Dendritic cell treated with granulocyte-macrophage colony-stimulating factor and Interleukin-4, amounts not matched to agents 40 ng/mL and 50 ng/mL, for 4 days (primary cell): ENCODE data around the gene ANKRD13B.

Experiments
- H3K27ac Mint-ChIP-seq: one replicate; pipeline ENCODE4 v1.8.0; 2022; ENCODE audit warnings: mild to moderate bottlenecking, mixed read lengths
- H3K27me3 Mint-ChIP-seq: one replicate; pipeline ENCODE4 v1.8.0; 2022; ENCODE audit warnings: mild to moderate bottlenecking, mixed read lengths
- H3K36me3 Mint-ChIP-seq: one replicate; pipeline ENCODE4 v1.8.0; 2022; ENCODE audit warnings: low read depth, mixed read lengths
- H3K4me1 Mint-ChIP-seq: one replicate; pipeline ENCODE4 v1.8.0; 2022; ENCODE audit warnings: low read depth, mixed read lengths
- H3K4me3 Mint-ChIP-seq: one replicate; pipeline ENCODE4 v1.8.0; 2022; ENCODE audit warnings: mild to moderate bottlenecking, moderate library complexity, mixed read lengths
- H3K9me3 Mint-ChIP-seq: one replicate; pipeline ENCODE4 v1.8.0; 2022; ENCODE audit warnings: mixed read lengths
- intact Hi-C: fragments of 100-400 bp; cut with micrococcal nuclease; formaldehyde crosslinking; loops from one replicate; pipeline ENCODE4 v1.15.0; 2022

ANKRD13B gene

GRCh38 chr17:29611351-29612093, 18.6 kb downstream of the ANKRD13B start:
- Mint-ChIP-seq H3K4me1 (peaks cover 31% of the 10 kb centered on the region), H3K27ac (no peak overlapping the region), H3K4me3 (no peak overlapping the region), H3K36me3 (no peaks in the 10 kb centered on the region), H3K9me3 (no peaks in the 10 kb centered on the region), H3K27me3 (peaks cover 41% of the 10 kb centered on the region)
- intact Hi-C loops, result loop anchor here (2.0 to 10.0 kb wide), 2 partner anchors 23 to 47 kb away; partner anchors contain the start of genes ABHD15, GIT1 and TP53I13

DNA sequence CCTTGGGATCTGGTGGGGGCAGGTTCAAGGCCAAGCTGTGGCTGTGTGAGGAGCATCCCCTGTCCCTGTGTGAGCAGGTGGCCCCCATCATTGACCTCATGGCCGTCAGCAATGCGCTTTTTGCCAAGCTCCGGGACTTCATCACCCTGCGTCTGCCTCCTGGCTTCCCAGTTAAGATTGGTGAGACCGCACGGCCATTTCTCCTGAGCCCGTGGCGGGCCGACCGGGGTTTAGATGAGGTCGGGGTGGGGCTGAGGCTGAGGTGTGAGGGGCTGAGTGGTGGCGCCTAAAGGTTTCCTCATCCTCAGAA, 19.1 kb downstream of the ANKRD13B start:
- peaks cover 36% of the 10 kb centered on the region for H3K4me1 Mint-ChIP-seq
- intact Hi-C loops, result loop anchor here (2.0 to 10.0 kb wide), 2 partner anchors 23 to 47 kb away; partner anchors contain the start of genes ABHD15, GIT1 and TP53I13

DNA sequence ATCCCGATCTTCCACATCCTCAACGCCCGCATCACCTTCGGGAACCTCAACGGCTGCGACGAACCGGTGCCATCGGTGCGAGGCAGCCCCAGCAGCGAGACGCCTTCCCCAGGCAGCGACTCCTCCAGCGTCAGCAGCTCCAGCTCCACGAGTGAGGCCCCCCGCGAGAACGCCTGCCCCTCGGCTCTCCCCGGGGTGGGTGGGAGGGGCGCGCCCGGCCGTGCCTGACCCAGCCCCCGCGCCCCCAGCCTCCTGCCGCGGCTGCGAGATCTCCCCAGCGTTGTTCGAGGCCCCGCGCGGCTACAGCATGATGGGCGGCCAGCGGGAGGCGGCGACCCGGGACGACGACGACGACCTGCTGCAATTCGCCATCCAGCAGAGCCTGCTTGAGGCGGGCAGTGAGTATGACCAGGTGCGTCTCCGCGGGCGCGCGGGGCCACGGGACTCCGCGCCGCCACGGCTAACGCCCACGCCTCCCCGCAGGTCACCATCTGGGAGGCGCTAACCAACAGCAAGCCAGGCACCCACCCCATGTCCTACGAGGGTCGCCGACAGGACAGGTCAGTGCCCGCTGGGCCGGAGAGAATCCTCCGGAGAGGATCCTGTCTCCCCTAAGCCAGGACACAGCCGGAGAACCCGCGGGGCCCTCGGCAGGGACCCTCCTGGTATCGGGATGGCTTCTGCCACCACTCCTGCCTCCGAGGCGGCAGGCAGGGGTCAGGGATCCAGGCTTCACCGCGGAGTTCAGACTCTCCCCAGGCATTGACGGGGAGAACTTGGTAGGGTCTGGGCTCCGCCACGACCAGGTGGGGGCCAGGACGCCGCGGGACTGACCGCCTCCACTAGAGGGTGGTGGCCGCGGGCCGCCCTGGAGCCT, 19.7 kb downstream of the ANKRD13B start:
- Mint-ChIP-seq H3K4me3 (peak overlapping the region; percentile 54), H3K36me3 (no peaks in the 10 kb centered on the region), H3K4me1 (peaks cover 42% of the 10 kb centered on the region), H3K27me3 (peaks cover 52% of the 10 kb centered on the region), H3K9me3 (no peaks in the 10 kb centered on the region), H3K27ac (no peak overlapping the region)
- intact Hi-C loops, result loop anchor here (2.0 to 10.0 kb wide), 2 partner anchors 24 to 48 kb away; partner anchors contain the start of genes ABHD15, GIT1 and TP53I13

More for the DNA sequence above, 19.1 kb downstream of the ANKRD13B start:
- Mint-ChIP-seq H3K9me3 (no peaks in the 10 kb centered on the region), H3K27me3 (peaks cover 47% of the 10 kb centered on the region), H3K36me3 (no peaks in the 10 kb centered on the region), H3K27ac (no peak overlapping the region), H3K4me3 (no peak overlapping the region)

DNA sequence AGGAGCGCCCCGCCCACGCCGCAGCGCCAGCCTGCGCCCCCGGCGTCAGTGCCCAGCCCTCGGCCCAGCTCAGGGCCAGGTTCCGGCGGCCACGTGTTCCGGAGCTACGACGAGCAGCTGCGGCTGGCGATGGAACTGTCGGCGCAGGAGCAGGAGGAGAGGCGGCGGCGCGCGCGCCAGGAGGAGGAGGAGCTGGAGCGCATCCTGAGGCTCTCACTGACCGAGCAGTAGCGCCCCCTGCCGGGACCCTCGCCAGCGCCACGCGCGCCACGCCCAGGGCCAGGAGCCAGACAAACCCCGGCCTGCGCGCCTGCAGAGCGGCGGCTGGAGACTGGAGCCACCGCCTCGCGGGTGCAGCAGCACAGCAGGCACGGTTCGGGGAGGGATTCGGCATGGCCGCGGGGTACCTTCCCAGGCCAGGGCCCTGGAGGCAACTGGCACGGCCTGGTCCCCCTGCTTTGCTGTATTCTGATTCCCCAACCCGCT, 20.5 kb downstream of the ANKRD13B start:
- Mint-ChIP-seq H3K9me3 (no peaks in the 10 kb centered on the region), H3K27me3 (peaks cover 58% of the 10 kb centered on the region), H3K4me3 (peak overlapping the region; percentile 53), H3K27ac (peak overlapping the region; percentile 41), H3K4me1 (peaks cover 49% of the 10 kb centered on the region), H3K36me3 (no peaks in the 10 kb centered on the region)
- intact Hi-C loops, result loop anchor here (2.0 to 10.0 kb wide), 2 partner anchors 25 to 49 kb away; partner anchors contain the start of genes ABHD15, GIT1 and TP53I13

- Mint-ChIP-seq H3K4me3 (peak overlapping the region; percentile 53), H3K9me3 (no peaks in the 10 kb centered on the region), H3K4me1 (peaks cover 52% of the 10 kb centered on the region), H3K36me3 (no peaks in the 10 kb centered on the region), H3K27ac (peak overlapping the region; percentile 41), H3K27me3 (peaks cover 63% of the 10 kb centered on the region)
- intact Hi-C loops, result loop anchor here (2.0 to 10.0 kb wide), 2 partner anchors 25 to 49 kb away; partner anchors contain the start of genes ABHD15, GIT1 and TP53I13
Observed at GRCh38 chr17:29613856-29614255, 20.9 kb downstream of the ANKRD13B start.

- Mint-ChIP-seq H3K4me1 (peaks cover 52% of the 10 kb centered on the region), H3K9me3 (no peaks in the 10 kb centered on the region), H3K36me3 (no peaks in the 10 kb centered on the region), H3K4me3 (peak overlapping the region; percentile 82), H3K27me3 (peaks cover 69% of the 10 kb centered on the region), H3K27ac (peak overlapping the region; percentile 91)
- intact Hi-C loops, result loop anchor here (10.0 kb wide), 1 partner anchor 50 kb away; the partner anchor contains the start of genes ABHD15 and TP53I13
Observed at GRCh38 chr17:29614349-29615047, 21.6 kb downstream of the ANKRD13B start.

DNA sequence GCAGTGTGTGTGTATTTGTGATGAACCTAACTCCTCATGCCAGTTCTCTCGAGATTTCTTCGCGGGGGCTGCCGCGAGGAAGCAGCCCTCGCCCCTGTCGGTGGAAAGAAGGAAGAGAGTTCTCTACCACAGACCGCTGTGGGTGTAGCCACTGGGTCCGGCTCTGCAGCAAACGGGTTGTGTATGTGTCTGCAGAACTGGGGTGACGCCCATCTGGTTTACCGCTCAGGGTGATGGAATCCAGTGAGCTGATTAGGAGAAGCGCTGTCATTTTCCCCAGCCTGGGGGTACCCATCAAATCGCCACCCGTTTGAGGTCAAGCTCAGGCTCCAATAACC, 22.1 kb downstream of the ANKRD13B start:
- H3K9me3 Mint-ChIP-seq, result no peaks in the 10 kb centered on the region
- no peaks in the 10 kb centered on the region for H3K36me3 Mint-ChIP-seq
- intact Hi-C loops, result loop anchor here (10.0 kb wide), 1 partner anchor 50 kb away; the partner anchor contains the start of genes ABHD15 and TP53I13
- peaks cover 52% of the 10 kb centered on the region for H3K4me1 Mint-ChIP-seq
- peaks cover 73% of the 10 kb centered on the region for H3K27me3 Mint-ChIP-seq
- H3K27ac Mint-ChIP-seq, result peak overlapping the region; percentile 91
- H3K4me3 Mint-ChIP-seq, result peak overlapping the region; percentile 82

GRCh38 chr17:29615492-29616299, 22.8 kb downstream of the ANKRD13B start:
- Mint-ChIP-seq H3K27me3 (peaks cover 80% of the 10 kb centered on the region), H3K4me3 (peak overlapping the region; percentile 82), H3K27ac (peak overlapping the region; percentile 91), H3K9me3 (no peaks in the 10 kb centered on the region), H3K36me3 (no peaks in the 10 kb centered on the region), H3K4me1 (peaks cover 52% of the 10 kb centered on the region)
- intact Hi-C loops, result loop anchor here (10.0 kb wide), 1 partner anchor 51 kb away; the partner anchor contains the start of genes ABHD15 and TP53I13

DNA sequence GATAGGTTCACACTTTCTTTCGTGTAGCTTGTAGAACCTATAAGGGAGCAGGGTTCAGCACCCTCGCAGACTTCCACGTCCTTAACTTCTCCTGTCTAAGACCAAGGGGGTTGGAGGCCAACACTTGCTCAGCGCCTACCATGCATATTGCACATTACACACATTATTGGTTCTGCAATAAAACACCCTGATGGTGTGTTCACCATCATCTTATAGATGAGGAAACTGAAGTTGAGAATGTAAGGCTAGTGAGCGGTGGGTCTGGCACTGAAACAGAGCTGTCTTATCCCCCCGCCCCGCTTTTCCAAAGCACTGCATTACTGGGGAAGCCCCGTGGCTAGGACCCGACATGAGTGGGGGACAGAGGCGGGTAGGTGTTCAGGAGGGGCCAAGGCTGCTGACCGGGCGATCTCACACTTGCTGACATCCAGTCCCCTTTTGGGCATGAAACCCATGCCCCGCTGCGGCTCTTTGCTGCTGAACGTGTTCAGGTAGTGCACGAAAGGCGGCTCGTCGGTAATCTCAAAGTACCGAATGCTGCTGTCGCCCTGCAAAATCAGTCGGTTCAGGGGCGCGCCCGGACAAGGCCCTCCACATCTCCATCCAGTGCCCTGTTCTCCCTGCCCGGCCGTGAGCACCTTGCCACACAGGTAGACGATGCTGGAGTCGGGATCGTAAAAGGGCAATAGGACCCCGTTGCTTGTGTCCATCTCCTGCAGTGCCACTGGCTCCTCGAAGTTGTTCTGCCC, 23.5 kb downstream of the ANKRD13B start:
- Mint-ChIP-seq H3K9me3 (no peaks in the 10 kb centered on the region), H3K4me1 (peaks cover 52% of the 10 kb centered on the region), H3K27ac (peak overlapping the region; percentile 78), H3K36me3 (no peaks in the 10 kb centered on the region), H3K27me3 (peaks cover 85% of the 10 kb centered on the region), H3K4me3 (peak overlapping the region; percentile 82)
- intact Hi-C loops, result loop anchor here (10.0 kb wide), 1 partner anchor 52 kb away; the partner anchor contains the start of genes ABHD15 and TP53I13

- peak overlapping the region; percentile 78 for H3K27ac Mint-ChIP-seq
- peak overlapping the region; percentile 59 for H3K4me3 Mint-ChIP-seq
- H3K9me3 Mint-ChIP-seq, result no peaks in the 10 kb centered on the region
- no peaks in the 10 kb centered on the region for H3K36me3 Mint-ChIP-seq
- H3K4me1 Mint-ChIP-seq, result peaks cover 55% of the 10 kb centered on the region
- intact Hi-C loops, result loop anchor here (10.0 kb wide), 1 partner anchor 52 kb away; the partner anchor contains the start of genes ABHD15 and TP53I13
- H3K27me3 Mint-ChIP-seq, result peaks cover 86% of the 10 kb centered on the region
Observed at GRCh38 chr17:29617125-29617480, 24.2 kb downstream of the ANKRD13B start.

DNA sequence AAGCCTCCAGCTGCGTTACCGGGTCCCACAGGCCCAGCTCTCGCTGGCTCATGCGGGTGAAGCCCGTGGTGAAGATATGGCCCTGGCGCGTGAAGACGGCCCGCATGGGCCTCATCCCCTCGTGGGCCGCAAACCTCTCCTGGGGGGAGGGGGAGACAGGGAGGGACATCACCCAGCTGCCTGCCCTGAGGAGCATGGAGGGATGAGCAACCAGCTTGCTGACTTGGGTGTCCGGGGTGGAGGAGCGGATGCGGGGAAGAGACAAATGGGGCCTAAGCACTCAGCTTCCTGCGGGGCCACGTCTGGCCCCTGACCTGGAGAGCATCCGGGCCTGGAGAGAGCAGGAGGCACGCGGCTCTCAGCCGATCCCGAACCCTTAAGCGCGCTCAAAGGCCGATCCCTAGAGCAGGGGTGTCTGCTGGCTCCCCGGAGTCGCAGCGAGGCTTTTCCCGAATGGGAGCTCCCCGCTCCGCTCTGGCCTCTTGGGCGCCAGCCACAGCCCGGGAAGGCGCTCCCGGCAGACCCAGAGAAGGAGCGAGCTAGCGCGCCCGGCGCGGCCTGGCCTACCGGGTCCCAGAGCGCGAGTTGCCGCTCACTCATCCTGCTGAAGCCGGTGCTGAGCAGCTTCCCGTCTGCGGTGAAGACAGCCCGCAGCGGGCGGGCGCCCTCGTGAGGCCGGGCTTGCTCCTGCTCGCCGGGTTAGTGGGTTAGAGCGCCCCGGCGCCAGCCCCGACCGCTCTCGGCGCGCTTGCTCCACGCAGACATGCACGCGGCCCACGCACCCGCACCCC, 24.7 kb downstream of the ANKRD13B start:
- peaks cover 88% of the 10 kb centered on the region for H3K27me3 Mint-ChIP-seq
- no peaks in the 10 kb centered on the region for H3K36me3 Mint-ChIP-seq
- no peaks in the 10 kb centered on the region for H3K9me3 Mint-ChIP-seq
- intact Hi-C loops, result loop anchor here (10.0 kb wide), 1 partner anchor 53 kb away; the partner anchor contains the start of genes ABHD15 and TP53I13
- H3K4me3 Mint-ChIP-seq, result peak overlapping the region; percentile 61
- H3K4me1 Mint-ChIP-seq, result peaks cover 58% of the 10 kb centered on the region
- peak overlapping the region; percentile 78 for H3K27ac Mint-ChIP-seq
